Esophagus muscularis mucosa (tissue), 3 donors: ENCODE measurements around the gene PLA2R1.
A peak's percentile ranks its signal among the peaks of the same experiment; 100 is the strongest.

Experiments used
- POLR2A ChIP-seq: fragments of 450-650 bp; IDR thresholded peaks from one replicate; pipeline ENCODE4 v1.6.1; 2017; ENCODE audit warnings: antibody characterized with exemption, moderate library complexity, mild to moderate bottlenecking, low read depth
- TF ChIP-seq, protein P1 (sequence below), 3 experiments: fragments of 200-600 bp in 2 of 3; fragments of 450-650 bp in 1 of 3; sonication (generic) in 2 of 3; IDR thresholded peaks; one replicate each; pipeline ENCODE4 v1.5.1; 2017 to 2019; ENCODE audit warnings: antibody characterized with exemption in 3 of 3, mild to moderate bottlenecking in 2 of 3, moderate library complexity in 1 of 3

DNA sequence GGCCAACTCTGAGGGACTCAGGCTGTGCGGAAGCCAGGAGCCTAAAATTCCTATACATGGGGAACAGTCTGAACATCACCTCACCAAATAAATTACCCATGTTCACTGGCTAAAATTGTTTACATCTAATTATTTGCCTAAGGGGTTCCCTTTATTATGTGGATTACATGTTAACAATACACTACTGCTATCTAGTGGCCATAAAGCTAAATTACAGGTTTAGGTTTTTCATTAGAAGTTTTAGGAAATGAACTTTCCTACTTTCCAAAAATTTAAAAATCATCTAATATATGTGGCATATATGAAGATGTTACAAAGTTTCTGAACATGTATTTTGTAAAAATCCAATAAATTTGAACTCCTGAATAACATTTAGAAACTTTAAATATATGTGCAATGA lies 40.3 kb downstream of the PLA2R1 start:
- TF ChIP-seq, protein P1, sequence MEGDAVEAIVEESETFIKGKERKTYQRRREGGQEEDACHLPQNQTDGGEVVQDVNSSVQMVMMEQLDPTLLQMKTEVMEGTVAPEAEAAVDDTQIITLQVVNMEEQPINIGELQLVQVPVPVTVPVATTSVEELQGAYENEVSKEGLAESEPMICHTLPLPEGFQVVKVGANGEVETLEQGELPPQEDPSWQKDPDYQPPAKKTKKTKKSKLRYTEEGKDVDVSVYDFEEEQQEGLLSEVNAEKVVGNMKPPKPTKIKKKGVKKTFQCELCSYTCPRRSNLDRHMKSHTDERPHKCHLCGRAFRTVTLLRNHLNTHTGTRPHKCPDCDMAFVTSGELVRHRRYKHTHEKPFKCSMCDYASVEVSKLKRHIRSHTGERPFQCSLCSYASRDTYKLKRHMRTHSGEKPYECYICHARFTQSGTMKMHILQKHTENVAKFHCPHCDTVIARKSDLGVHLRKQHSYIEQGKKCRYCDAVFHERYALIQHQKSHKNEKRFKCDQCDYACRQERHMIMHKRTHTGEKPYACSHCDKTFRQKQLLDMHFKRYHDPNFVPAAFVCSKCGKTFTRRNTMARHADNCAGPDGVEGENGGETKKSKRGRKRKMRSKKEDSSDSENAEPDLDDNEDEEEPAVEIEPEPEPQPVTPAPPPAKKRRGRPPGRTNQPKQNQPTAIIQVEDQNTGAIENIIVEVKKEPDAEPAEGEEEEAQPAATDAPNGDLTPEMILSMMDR (IDR thresholded peaks at IDR 0.05): peak in 1 of 3 experiments; percentile 6
- no peak for TF ChIP-seq POLR2A
